Neural cell (in vitro differentiated cells): ENCODE data around the gene MEF2D.

Experiments
- EZH2 ChIP-seq: fragments of 200-600, 300-800 bp; shearing (Covaris generic), sonication (generic); IDR thresholded peaks from 2 replicates; pipeline ENCODE4 v1.6.1; 2014; ENCODE audit warnings: antibody characterized with exemption, low read length, borderline replicate concordance, mild to moderate bottlenecking; ENCODE audit not compliant: insufficient read depth, poor library complexity, severe bottlenecking
- RAD21 ChIP-seq: fragments of 450-650 bp; conservative IDR thresholded peaks from 2 replicates; pipeline ENCODE4 v1.6.1; 2014; ENCODE audit warnings: antibody characterized with exemption, mild to moderate bottlenecking, moderate library complexity
- TAF1 ChIP-seq: IDR thresholded peaks from 2 replicates; pipeline ENCODE4 v1.6.1; 2012; ENCODE audit warnings: low read depth
- TF ChIP-seq, protein P1 (sequence below): fragments of 450-650 bp; IDR thresholded peaks from 2 replicates; pipeline ENCODE4 v1.5.1; 2014; ENCODE audit warnings: antibody characterized with exemption, mild to moderate bottlenecking, moderate library complexity; ENCODE audit not compliant: poor library complexity, severe bottlenecking

DNA sequence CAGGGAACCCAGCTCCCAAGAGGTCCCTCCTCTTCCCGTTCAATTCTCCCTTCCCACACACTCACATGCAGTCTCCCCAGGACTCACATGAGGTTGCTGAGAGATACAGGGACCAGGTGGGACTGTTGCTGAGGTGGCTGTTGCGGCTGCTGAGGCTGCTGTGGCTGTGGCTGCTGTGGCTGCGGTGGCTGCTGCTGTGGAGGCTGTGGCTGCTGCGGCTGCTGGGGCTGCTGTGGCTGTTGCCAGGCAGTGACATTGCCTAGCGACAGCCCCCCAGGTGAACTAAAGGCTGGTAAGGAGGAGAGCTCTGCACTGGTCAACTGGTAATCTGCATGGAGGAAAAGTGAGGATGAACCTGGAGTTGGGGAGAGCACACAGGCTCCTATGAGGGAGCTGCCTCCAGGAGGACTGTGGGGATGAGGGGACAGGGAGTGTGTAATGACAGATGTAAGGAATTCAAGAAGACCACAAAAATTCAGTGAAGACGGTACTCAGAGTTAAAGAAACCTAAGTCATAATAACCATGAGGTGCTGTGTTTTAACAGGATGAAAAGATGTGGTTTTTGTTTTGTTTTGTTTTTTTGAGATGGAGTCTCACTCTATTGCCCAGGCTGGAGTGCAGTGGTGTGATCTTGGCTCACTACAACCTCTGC is 31.8 kb downstream of the MEF2D start:
- TF ChIP-seq, protein P1, sequence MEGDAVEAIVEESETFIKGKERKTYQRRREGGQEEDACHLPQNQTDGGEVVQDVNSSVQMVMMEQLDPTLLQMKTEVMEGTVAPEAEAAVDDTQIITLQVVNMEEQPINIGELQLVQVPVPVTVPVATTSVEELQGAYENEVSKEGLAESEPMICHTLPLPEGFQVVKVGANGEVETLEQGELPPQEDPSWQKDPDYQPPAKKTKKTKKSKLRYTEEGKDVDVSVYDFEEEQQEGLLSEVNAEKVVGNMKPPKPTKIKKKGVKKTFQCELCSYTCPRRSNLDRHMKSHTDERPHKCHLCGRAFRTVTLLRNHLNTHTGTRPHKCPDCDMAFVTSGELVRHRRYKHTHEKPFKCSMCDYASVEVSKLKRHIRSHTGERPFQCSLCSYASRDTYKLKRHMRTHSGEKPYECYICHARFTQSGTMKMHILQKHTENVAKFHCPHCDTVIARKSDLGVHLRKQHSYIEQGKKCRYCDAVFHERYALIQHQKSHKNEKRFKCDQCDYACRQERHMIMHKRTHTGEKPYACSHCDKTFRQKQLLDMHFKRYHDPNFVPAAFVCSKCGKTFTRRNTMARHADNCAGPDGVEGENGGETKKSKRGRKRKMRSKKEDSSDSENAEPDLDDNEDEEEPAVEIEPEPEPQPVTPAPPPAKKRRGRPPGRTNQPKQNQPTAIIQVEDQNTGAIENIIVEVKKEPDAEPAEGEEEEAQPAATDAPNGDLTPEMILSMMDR, result no peak
- TF ChIP-seq EZH2 (no peak), RAD21 (no peak), TAF1 (no peak)
